Vein endothelial cell (primary cell): ENCODE results near the gene CYP20A1. TPM values are rescaled to one million over a fixed set of nuclear protein-coding genes. Genes with fewer than 3 reads are reported as not detected.

ENCODE experiments used
- small RNA-seq: library from RNA; depleted of rRNA; stranded (forward); fragments of <200 nt; gene quantifications from one replicate; pipeline ENCODE3, GENCODE V24; 2012
- total RNA-seq: library from RNA; depleted of rRNA; stranded (reverse); fragments of >200 nt; gene quantifications from 2 replicates; pipeline ENCODE4 v1.2.3, GENCODE V29; 2012

The CYP20A1 gene
- 26.8 and 33.5 TPM in 2 replicates for total RNA-seq

DNA sequence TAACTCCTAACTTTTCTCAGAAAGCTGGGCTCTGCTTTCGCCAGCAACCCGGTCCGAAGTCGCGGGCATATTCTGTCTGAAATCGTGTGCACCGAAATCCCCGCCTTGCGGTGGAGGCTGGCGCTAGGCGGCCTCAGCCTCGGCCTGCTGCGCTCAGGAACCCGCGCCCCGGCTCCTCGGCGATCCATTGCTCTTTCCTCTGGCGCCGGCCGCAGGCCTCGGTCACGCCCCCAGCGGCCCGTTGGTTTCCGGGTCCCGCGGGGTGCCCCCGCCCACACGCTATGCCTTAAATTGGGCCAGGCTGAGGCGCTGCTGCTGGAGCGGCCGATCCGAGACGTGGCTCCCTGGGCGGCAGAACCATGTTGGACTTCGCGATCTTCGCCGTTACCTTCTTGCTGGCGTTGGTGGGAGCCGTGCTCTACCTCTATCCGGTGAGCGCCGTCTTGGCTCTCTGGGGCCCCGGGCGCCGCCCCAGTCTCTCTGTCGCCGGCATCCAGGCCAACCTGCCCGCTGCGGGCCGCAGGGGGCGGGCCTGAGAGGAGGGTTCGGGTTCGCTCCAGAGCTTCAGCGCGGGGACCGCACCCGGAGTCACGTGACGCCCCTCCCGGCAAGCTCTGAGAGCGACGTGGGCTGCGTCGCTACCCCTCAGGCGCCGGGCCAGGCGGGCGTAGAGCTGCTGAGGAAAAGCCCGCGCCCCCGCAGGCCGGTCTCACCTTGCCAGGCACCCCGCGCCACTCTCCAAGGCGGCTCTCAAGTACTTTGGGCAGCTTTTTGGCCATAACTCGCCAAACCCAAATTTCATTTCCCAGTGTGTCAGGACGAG lies at the start of gene CYP20A1:
Gene CYP20A1, plus strand, starts transcription at position 315 of the 823 bp plus-strand sequence. Its CDS starts 45 bp downstream, at position 360.

DNA sequence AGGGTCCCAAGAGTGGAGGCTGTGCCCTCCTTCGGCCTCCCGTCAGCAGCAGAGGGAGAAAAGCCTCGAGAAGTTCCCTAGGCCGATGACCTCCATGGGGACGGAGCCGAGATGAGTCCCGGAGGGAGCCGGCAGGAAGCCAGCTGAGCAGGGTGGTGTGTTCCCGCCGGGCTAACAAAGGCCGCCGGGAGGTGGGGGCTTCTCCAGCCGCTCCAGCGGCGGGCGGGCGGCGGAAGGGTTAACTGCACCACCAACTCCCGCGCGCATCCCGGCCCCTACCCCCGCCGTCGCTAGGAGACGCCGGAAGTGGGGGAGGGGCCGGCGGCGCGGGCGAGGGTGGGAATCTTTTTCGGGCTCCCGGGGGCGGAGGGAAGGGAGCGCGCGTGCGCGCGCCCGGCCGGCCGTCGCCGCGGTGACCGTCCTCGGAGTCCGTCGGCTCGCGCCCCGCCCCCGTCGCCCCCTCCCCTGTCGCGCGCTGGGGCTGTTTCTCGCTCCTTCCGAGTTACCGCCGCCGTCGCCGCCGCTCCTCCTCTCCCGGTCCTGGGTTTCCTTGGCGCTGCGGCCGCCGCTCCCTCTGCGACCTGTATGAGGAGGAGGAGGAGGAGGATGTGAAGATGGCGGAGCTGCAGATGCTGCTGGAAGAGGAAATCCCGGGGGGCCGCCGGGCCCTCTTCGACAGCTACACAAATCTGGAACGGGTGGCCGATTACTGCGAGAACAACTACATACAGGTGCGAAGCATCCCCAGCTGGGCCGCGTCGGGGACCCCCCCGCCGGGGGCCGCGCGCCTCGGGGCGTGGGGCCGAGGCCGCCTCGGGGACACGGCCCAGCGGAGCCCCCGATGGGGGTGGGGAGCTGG lies 89.3 kb downstream of the CYP20A1 start, which contains the start of gene ABI2:
Gene ABI2, plus strand, starts transcription at position 494 of the 859 bp plus-strand sequence. Its CDS starts 121 bp downstream, at position 615.

Small RNA genes lying within 50 kb of the gene (small RNA-seq; reads per million reads assigned to genes)
- not detected for gene RN7SL670P

Other genes with a start within 250 kb of the CYP20A1 start
- gene NBEAL1, start 224.1 kb upstream of the CYP20A1 start, total RNA-seq, result 24.5 and 32.7 TPM in 2 replicates
- gene ABI2, start 89.4 kb downstream of the CYP20A1 start, total RNA-seq, result 36.4 and 55.2 TPM in 2 replicates